B cell (primary cell): Measurements from ENCODE around the gene RPP30. TPM values are rescaled to one million over a fixed set of nuclear protein-coding genes. Genes with fewer than 3 reads are reported as not detected.

ENCODE experiments used
- ATAC-seq: fragments of 200-7000 bp; cut with Tn5 transposase; one replicate; pipeline ENCODE4 v1.10.0; 2021; ENCODE audit warnings: low read depth, mild to moderate bottlenecking, moderate number of reproducible peaks, moderate library complexity
- CTCF ChIA-PET: fragments of 350-600 bp; sonication (Branson Sonifier 250); formaldehyde crosslinking; loops from one replicate; lab custom pipeline; 2021; ENCODE audit warnings: antibody characterized with exemption, inconsistent platforms; lab: Charles Lee
- POLR2A ChIA-PET: fragments of 350-600 bp; sonication (Branson Sonifier 250); formaldehyde crosslinking; loops from one replicate; lab custom pipeline; 2021; ENCODE audit warnings: antibody characterized with exemption; lab: Charles Lee
- DNase-seq: peaks from one replicate; pipeline ENCODE4 v3.0.0; 2013
- H2AFZ ChIP-seq: 2 replicates; pipeline ENCODE4 v1.6.1; 2012; ENCODE audit warnings: mild to moderate bottlenecking, low read depth, low read length; ENCODE audit not compliant: insufficient read depth, poor library complexity, severe bottlenecking
- H3K27ac ChIP-seq, 2 donors: 1 replicate in 1 of 2; 2 replicates in 1 of 2; pipeline ENCODE4 v1.5.1; 2012 to 2013; ENCODE audit warnings: low read length in 2 of 2, mild to moderate bottlenecking in 2 of 2, moderate library complexity in 1 of 2
- H3K27me3 ChIP-seq, 4 experiments: fragments of 200-600 bp in 1 of 4; sonication (generic) in 1 of 4; replicated peaks in 1 of 4; 1 replicate in 2 of 4; 2 replicates in 2 of 4; pipeline versions ENCODE4 v1.6.1 to v1.7.0; 2013 to 2016; ENCODE audit warnings: low read length in 3 of 4, mild to moderate bottlenecking in 2 of 4, mixed read lengths in 1 of 4, moderate library complexity in 1 of 4; ENCODE audit not compliant: insufficient read depth in 4 of 4, control insufficient read depth in 3 of 4; ENCODE audit errors: control extremely low read depth in 1 of 4
- H3K36me3 ChIP-seq, 2 experiments: replicated peaks in 1 of 2; 1 replicate in 1 of 2; 2 replicates in 1 of 2; pipeline versions ENCODE4 v1.6.1 to v1.7.1; 2013; ENCODE audit warnings: low read length in 1 of 2; ENCODE audit not compliant: insufficient read depth in 2 of 2, control insufficient read depth in 1 of 2; ENCODE audit errors: control extremely low read depth in 1 of 2, extremely low read depth in 1 of 2
- H3K4me1 ChIP-seq, 2 donors: fragments of 200-600 bp in 1 of 2; sonication (generic) in 1 of 2; 1 replicate in 1 of 2; 2 replicates in 1 of 2; pipeline versions ENCODE4 v1.5.1 to v1.6.1; 2013 to 2017; ENCODE audit warnings: low read length in 2 of 2; ENCODE audit not compliant: control insufficient read depth in 2 of 2, insufficient read depth in 2 of 2
- H3K4me2 ChIP-seq: replicated peaks from 2 replicates; pipeline ENCODE3; 2012; ENCODE audit warnings: mild to moderate bottlenecking, low read depth, low read length; ENCODE audit not compliant: poor library complexity, severe bottlenecking
- H3K4me3 ChIP-seq, 5 experiments: fragments of 200-600 bp in 1 of 5; sonication (generic) in 1 of 5; 1 replicate in 3 of 5; 2 replicates in 2 of 5; pipeline versions ENCODE4 v1.5.1 to v1.7.0; 2011 to 2016; ENCODE audit warnings: low read length in 4 of 5, mild to moderate bottlenecking in 4 of 5, low read depth in 2 of 5, control low read depth in 1 of 5, moderate library complexity in 1 of 5; ENCODE audit not compliant: insufficient read depth in 1 of 5; ENCODE audit errors: control extremely low read depth in 1 of 5, extremely low read depth in 1 of 5
- H3K79me2 ChIP-seq: fragments of 200-600 bp; sonication (generic); one replicate; pipeline ENCODE4 v1.6.0; 2016; ENCODE audit warnings: low read length; ENCODE audit not compliant: control insufficient read depth, insufficient read depth
- H3K9ac ChIP-seq: fragments of 200-600 bp; sonication (generic); 2 replicates; pipeline ENCODE4 v1.6.1; 2017; ENCODE audit warnings: mild to moderate bottlenecking, low read length, moderate library complexity
- H3K9me3 ChIP-seq, 3 donors: one replicate each; pipeline versions ENCODE4 v1.6.1 to v1.7.1; 2013; ENCODE audit warnings: low read length in 2 of 3; ENCODE audit not compliant: control insufficient read depth in 2 of 3, insufficient read depth in 1 of 3; ENCODE audit errors: control extremely low read depth in 1 of 3
- H4K20me1 ChIP-seq: 2 replicates; pipeline ENCODE4 v1.6.0; 2012; ENCODE audit warnings: mild to moderate bottlenecking, low read length; ENCODE audit not compliant: insufficient read depth, control insufficient read depth, poor library complexity, severe bottlenecking
- H3K27ac Mint-ChIP-seq: one replicate; pipeline ENCODE4 v1.8.0; 2021; ENCODE audit warnings: mixed read lengths
- H3K27me3 Mint-ChIP-seq: one replicate; pipeline ENCODE4 v1.8.0; 2021; ENCODE audit warnings: mixed read lengths
- H3K4me1 Mint-ChIP-seq: one replicate; pipeline ENCODE4 v1.8.0; 2021; ENCODE audit warnings: mixed read lengths
- H3K4me3 Mint-ChIP-seq: one replicate; pipeline ENCODE4 v1.8.0; 2021; ENCODE audit warnings: mixed read lengths
- H3K9me3 Mint-ChIP-seq: one replicate; pipeline ENCODE4 v1.8.0; 2022; ENCODE audit warnings: mixed read lengths; ENCODE audit not compliant: insufficient read depth
- EZH2 ChIP-seq: IDR thresholded peaks from 2 replicates; pipeline ENCODE4 v1.6.1; 2012; ENCODE audit warnings: borderline replicate concordance, low read depth, mild to moderate bottlenecking, moderate library complexity, low read length; ENCODE audit not compliant: insufficient read depth, poor library complexity, severe bottlenecking
- WGBS: methylation state at CpG from one replicate; pipeline ENCODE4 v1.1.5; 2013; ENCODE audit warnings: missing lambda C conversion rate; ENCODE audit not compliant: insufficient coverage; 5-methylcytosine and 5-hydroxymethylcytosine counted together
- intact Hi-C: fragments of 100-400 bp; cut with micrococcal nuclease; formaldehyde crosslinking; loops from one replicate; pipeline ENCODE4 v1.10.0; 2022
- polyA plus RNA-seq: library from polyadenylated mRNA; depleted of rRNA; stranded (reverse); fragments of >200 nt; gene quantifications from 2 replicates; pipeline ENCODE4 v1.2.3, GENCODE V29; 2012
- total RNA-seq, 2 donors: library from RNA; stranded (reverse); fragments of 120-200 nt in 1 of 2; gene quantifications; 1 replicate in 1 of 2; 2 replicates in 1 of 2; pipeline versions ENCODE4 v1.2.3 to v1.2.4, GENCODE V29; 2013 to 2022
- TF ChIP-seq, protein P1 (sequence below): fragments of 200-600 bp; IDR thresholded peaks from one replicate; pipeline ENCODE4 v1.8.0; 2022; ENCODE audit warnings: antibody characterized with exemption, mild to moderate bottlenecking

RPP30 gene
- total and polyA plus RNA-seq, 2 donors (not counting 1 experiment from before 2014, with no cell fraction given): 28.2 to 41.7 TPM

- CTCF ChIA-PET: no interaction called here
- 84% methylated on average over 4 of the region's 6 CpGs for WGBS
Observed at GRCh38 chr10:90930971-90931871, 59.4 kb downstream of the RPP30 start.

More at GRCh38 chr10:90930971-90931871, 59.4 kb downstream of the RPP30 start:
- Histone ChIP-seq H4K20me1 (no peaks in the 10 kb centered on the region), H3K4me2 (no peak overlapping the region), H3K9ac (no peak overlapping the region), H2AFZ (no peak overlapping the region), H3K36me3 (no peaks in the 10 kb centered on the region), H3K4me1 (no peaks in the 10 kb centered on the region), H3K27me3 (no peaks in the 10 kb centered on the region), H3K27ac (no peak overlapping the region), H3K9me3 (no peaks in the 10 kb centered on the region), H3K79me2 (no peaks in the 10 kb centered on the region), H3K4me3 (no peak overlapping the region)
- no peaks in the 10 kb centered on the region for H3K27me3 Mint-ChIP-seq
- no peaks in the 10 kb centered on the region for H3K9me3 Mint-ChIP-seq
- no peak overlapping the region for H3K4me3 Mint-ChIP-seq
- no peak overlapping the region for H3K27ac Mint-ChIP-seq
- POLR2A ChIA-PET: no interaction called here
- intact Hi-C loops: no loop called here
- DNase-seq (no peak), ATAC-seq (no peak)
- no peak for TF ChIP-seq EZH2
- TF ChIP-seq, protein P1, sequence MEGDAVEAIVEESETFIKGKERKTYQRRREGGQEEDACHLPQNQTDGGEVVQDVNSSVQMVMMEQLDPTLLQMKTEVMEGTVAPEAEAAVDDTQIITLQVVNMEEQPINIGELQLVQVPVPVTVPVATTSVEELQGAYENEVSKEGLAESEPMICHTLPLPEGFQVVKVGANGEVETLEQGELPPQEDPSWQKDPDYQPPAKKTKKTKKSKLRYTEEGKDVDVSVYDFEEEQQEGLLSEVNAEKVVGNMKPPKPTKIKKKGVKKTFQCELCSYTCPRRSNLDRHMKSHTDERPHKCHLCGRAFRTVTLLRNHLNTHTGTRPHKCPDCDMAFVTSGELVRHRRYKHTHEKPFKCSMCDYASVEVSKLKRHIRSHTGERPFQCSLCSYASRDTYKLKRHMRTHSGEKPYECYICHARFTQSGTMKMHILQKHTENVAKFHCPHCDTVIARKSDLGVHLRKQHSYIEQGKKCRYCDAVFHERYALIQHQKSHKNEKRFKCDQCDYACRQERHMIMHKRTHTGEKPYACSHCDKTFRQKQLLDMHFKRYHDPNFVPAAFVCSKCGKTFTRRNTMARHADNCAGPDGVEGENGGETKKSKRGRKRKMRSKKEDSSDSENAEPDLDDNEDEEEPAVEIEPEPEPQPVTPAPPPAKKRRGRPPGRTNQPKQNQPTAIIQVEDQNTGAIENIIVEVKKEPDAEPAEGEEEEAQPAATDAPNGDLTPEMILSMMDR: no peak
- H3K4me1 Mint-ChIP-seq: no peaks in the 10 kb centered on the region
